MM.1S (cell line): ENCODE data around the gene COPS8.

Experiments
- CTCF ChIP-seq: fragments of 300-600 bp; sonication (generic); IDR thresholded peaks from 2 replicates; pipeline ENCODE4 v1.5.1; 2016; ENCODE audit warnings: antibody characterized with exemption, low read length, mixed read lengths
- EZH2phosphoT487 ChIP-seq: fragments of 300-600 bp; sonication (generic); IDR thresholded peaks from 2 replicates; pipeline ENCODE4 v1.6.1; 2018; ENCODE audit warnings: antibody characterized with exemption, low read length

- TF ChIP-seq CTCF, result no peak
- no peak for TF ChIP-seq EZH2phosphoT487
These were observed 52.1 kb downstream of the COPS8 start for GRCh38 chr2:237137626-237138323.
